Fibroblast of lung (primary cell): Measurements from ENCODE around the gene RMI1. TPM values are rescaled to one million over a fixed set of nuclear protein-coding genes. Genes with fewer than 3 reads are reported as not detected.

ENCODE experiments used
- DNase-seq, 2 donors: peaks; one replicate each; pipeline versions ENCODE4 v3.0.0 to v3.0.0-alpha.2; 2010; ENCODE audit warnings: low read depth in 2 of 2
- H2AFZ ChIP-seq: 2 replicates; pipeline ENCODE4 v1.5.1; 2012; ENCODE audit warnings: low read length, control low read depth, inconsistent platforms
- H3K27ac ChIP-seq: 2 replicates; pipeline ENCODE4 v1.5.1; 2011; ENCODE audit warnings: low read length, control low read depth; ENCODE audit not compliant: insufficient read depth
- H3K27me3 ChIP-seq: 2 replicates; pipeline ENCODE4 v1.5.1; 2011; ENCODE audit warnings: mild to moderate bottlenecking, low read length; ENCODE audit not compliant: control insufficient read depth, insufficient read depth
- H3K36me3 ChIP-seq: 2 replicates; pipeline ENCODE4 v1.5.1; 2011; ENCODE audit warnings: low read length; ENCODE audit not compliant: control insufficient read depth, insufficient read depth
- H3K4me1 ChIP-seq: 2 replicates; pipeline ENCODE4 v1.5.1; 2011; ENCODE audit warnings: low read length; ENCODE audit not compliant: control insufficient read depth, insufficient read depth; ENCODE audit errors: extremely low read depth
- H3K4me2 ChIP-seq: 2 replicates; pipeline ENCODE4 v1.5.1; 2011; ENCODE audit warnings: low read length, control low read depth; ENCODE audit not compliant: insufficient read depth; ENCODE audit errors: extremely low read depth
- H3K4me3 ChIP-seq, 4 experiments: fragments of 200-600 bp in 1 of 4; sonication (generic) in 1 of 4; replicated peaks in 1 of 4; 2 replicates each; pipeline ENCODE4 v1.5.1; 2011 to 2016; ENCODE audit warnings: low read length in 4 of 4, low read depth in 3 of 4, mild to moderate bottlenecking in 3 of 4, control low read depth in 2 of 4, inconsistent platforms in 1 of 4, mixed read lengths in 1 of 4; ENCODE audit not compliant: insufficient read depth in 1 of 4; ENCODE audit errors: control extremely low read depth in 1 of 4
- H3K79me2 ChIP-seq: 2 replicates; pipeline ENCODE4 v1.5.1; 2012; ENCODE audit warnings: mild to moderate bottlenecking, low read length, inconsistent platforms; ENCODE audit not compliant: control insufficient read depth, insufficient read depth
- H3K9ac ChIP-seq: 2 replicates; pipeline ENCODE4 v1.5.1; 2011; ENCODE audit warnings: mild to moderate bottlenecking, low read length, control low read depth; ENCODE audit not compliant: insufficient read depth
- H3K9me3 ChIP-seq: 2 replicates; pipeline ENCODE4 v1.5.1; 2012; ENCODE audit warnings: low read depth, low read length; ENCODE audit not compliant: control insufficient read depth, insufficient read depth
- H4K20me1 ChIP-seq: 2 replicates; pipeline ENCODE4 v1.5.1; 2011; ENCODE audit warnings: low read length; ENCODE audit not compliant: control insufficient read depth, insufficient read depth; ENCODE audit errors: extremely low read depth
- CTCF ChIP-seq, 2 donors: IDR thresholded peaks in 1 of 2; conservative IDR thresholded peaks in 1 of 2; 1 replicate in 1 of 2; 2 replicates in 1 of 2; pipeline ENCODE4 v1.5.1; 2011 to 2012; ENCODE audit warnings: low read length in 2 of 2, control low read depth in 1 of 2, inconsistent platforms in 1 of 2, low read depth in 1 of 2, mild to moderate bottlenecking in 1 of 2
- EZH2 ChIP-seq: IDR thresholded peaks from 2 replicates; pipeline ENCODE4 v1.5.1; 2012; ENCODE audit warnings: low read length, control low read depth, mild to moderate bottlenecking; ENCODE audit errors: missing control alignments
- polyA plus RNA-seq, 2 donors: library from polyadenylated mRNA; depleted of rRNA in 1 of 2; stranded (reverse) in 1 of 2; unstranded in 1 of 2; fragments of >200 nt; gene quantifications; 2 replicates each; pipeline ENCODE4 v1.2.1, GENCODE V29; 2011 to 2012; ENCODE audit warnings: missing spikeins in 1 of 2
- total RNA-seq: library from RNA; depleted of rRNA; stranded (reverse); fragments of >200 nt; gene quantifications from 2 replicates; pipeline ENCODE4 v1.2.1, GENCODE V29; 2014

The RMI1 gene
- total and polyA plus RNA-seq, 2 donors (not counting 1 experiment from before 2014, with no cell fraction given), result 2.3 to 5.0 TPM

- no peaks in the 10 kb centered on the region for H3K9me3 ChIP-seq
- TF ChIP-seq EZH2 (no peak), CTCF (conservative IDR thresholded peaks at IDR 0.05 in 1 of 2, IDR thresholded peaks at IDR 0.05 in 1 of 2; ENCODE audit: low read depth in 1 of 2, low read length in 2 of 2) (no peak)
- H3K4me2 ChIP-seq, result no peak overlapping the region
- no peak overlapping the region for H3K27ac ChIP-seq
- DNase-seq, result no peak
- H3K27me3 ChIP-seq, result no peaks in the 10 kb centered on the region
- no peaks in the 10 kb centered on the region for H3K36me3 ChIP-seq
- H3K4me3 ChIP-seq, result no peak overlapping the region
- H3K79me2 ChIP-seq, result peaks cover 16% of the 10 kb centered on the region
- H2AFZ ChIP-seq, result no peak overlapping the region
- H4K20me1 ChIP-seq, result no peaks in the 10 kb centered on the region
- no peaks in the 10 kb centered on the region for H3K4me1 ChIP-seq
- H3K9ac ChIP-seq, result no peak overlapping the region
Measured at GRCh38 chr9:83992901-83993300, 12.3 kb downstream of the RMI1 start.

DNA sequence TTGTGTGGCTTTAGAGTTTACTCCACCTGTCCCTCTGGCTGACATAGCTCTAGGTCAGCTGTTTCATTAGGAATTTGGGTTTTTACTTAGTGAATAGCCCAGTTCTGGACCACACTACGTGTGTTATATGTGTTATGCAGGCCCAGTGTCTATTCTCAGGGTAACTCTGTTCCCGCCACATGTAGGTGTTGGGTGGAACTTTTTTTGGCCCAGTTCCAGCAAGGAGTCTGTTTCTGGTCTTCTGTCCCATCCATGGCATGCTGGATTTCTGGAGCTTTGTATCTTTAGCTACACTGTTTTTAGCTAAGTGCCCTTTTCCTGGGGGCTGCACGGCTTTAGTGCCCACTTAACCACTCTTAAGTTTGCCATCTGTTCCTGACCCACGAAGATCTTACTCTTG is 15.5 kb downstream of the RMI1 start:
- H3K4me1 ChIP-seq, result no peaks in the 10 kb centered on the region
- H3K9me3 ChIP-seq, result no peaks in the 10 kb centered on the region
- no peaks in the 10 kb centered on the region for H4K20me1 ChIP-seq
- no peak for DNase-seq
- H3K27me3 ChIP-seq, result no peaks in the 10 kb centered on the region
- H3K9ac ChIP-seq, result no peak overlapping the region
- H2AFZ ChIP-seq, result no peak overlapping the region
- no peak overlapping the region for H3K4me2 ChIP-seq
- no peak overlapping the region for H3K27ac ChIP-seq
- no peak for TF ChIP-seq CTCF (conservative IDR thresholded peaks at IDR 0.05 in 1 of 2, IDR thresholded peaks at IDR 0.05 in 1 of 2; ENCODE audit: low read depth in 1 of 2, low read length in 2 of 2)
- peaks cover 6% of the 10 kb centered on the region for H3K79me2 ChIP-seq
- no peaks in the 10 kb centered on the region for H3K36me3 ChIP-seq
- no peak overlapping the region for H3K4me3 ChIP-seq

DNA sequence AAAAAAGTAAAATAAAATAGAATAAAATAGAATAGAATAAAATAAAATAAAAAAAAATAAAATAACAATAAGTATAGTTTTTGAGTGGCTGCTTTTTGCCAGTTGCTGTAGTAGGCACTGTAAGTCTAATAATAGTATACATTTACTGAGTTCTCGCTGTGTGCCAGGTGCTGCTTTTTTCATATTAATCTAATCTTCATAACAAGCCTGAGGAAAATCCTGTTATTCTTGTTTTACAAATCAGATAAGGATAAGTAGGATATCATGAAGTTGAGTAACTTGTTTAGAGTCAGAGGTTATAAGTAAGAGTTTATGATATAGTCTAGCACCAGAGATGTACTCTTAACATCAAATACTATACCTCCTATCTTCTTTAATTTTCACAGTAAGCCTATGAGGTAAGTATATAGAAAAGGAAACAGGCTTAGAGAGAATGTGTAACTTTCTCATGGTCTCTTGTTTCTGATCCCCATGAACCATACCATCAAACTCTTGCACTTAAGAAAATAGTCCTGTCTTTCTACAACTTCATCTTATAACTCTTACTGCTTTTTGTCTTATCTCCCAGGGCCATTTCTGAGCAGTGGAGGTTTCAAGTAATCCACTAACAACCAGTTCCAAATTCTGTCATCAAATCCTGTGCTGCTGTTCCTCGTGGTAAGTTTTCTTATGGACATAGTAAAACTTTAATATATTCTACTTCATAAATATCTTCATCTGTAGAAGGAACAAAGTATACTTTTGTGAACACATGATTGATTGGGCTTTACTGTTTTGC is 18.7 kb downstream of the RMI1 start:
- no peaks in the 10 kb centered on the region for H3K9me3 ChIP-seq
- H4K20me1 ChIP-seq, result no peaks in the 10 kb centered on the region
- no peak overlapping the region for H2AFZ ChIP-seq
- no peak overlapping the region for H3K4me3 ChIP-seq
- H3K36me3 ChIP-seq, result no peaks in the 10 kb centered on the region
- no peaks in the 10 kb centered on the region for H3K27me3 ChIP-seq
- DNase-seq, result no peak
- TF ChIP-seq EZH2 (no peak), CTCF (conservative IDR thresholded peaks at IDR 0.05 in 1 of 2, IDR thresholded peaks at IDR 0.05 in 1 of 2; ENCODE audit: low read depth in 1 of 2, low read length in 2 of 2) (no peak)
- H3K27ac ChIP-seq, result no peak overlapping the region
- H3K79me2 ChIP-seq, result peaks cover 5% of the 10 kb centered on the region
- no peaks in the 10 kb centered on the region for H3K4me1 ChIP-seq
- H3K4me2 ChIP-seq, result no peak overlapping the region
- H3K9ac ChIP-seq, result no peak overlapping the region
